Loucy (cell line): ENCODE data around the gene NOL6.

Source experiments
- H2AFZ ChIP-seq: fragments of 200-600 bp; sonication (generic); 2 replicates; pipeline ENCODE4 v1.6.0; 2016; ENCODE audit warnings: antibody characterized with exemption, mild to moderate bottlenecking, low read length, moderate library complexity
- H3F3A ChIP-seq: fragments of 200-600 bp; 2 replicates; pipeline ENCODE4 v1.6.0; 2016; ENCODE audit warnings: antibody characterized with exemption, low read depth, mild to moderate bottlenecking
- H3K27me3 ChIP-seq: fragments of 200-600 bp; sonication (generic); 2 replicates; pipeline ENCODE4 v1.6.1; 2014; ENCODE audit warnings: low read length, mild to moderate bottlenecking; ENCODE audit not compliant: insufficient read depth, poor library complexity, severe bottlenecking
- H3K36me3 ChIP-seq: fragments of 200-600 bp; sonication (generic); 2 replicates; pipeline ENCODE4 v1.6.1; 2016; ENCODE audit warnings: low read length; ENCODE audit not compliant: insufficient read depth
- H3K4me1 ChIP-seq: fragments of 200-600 bp; sonication (generic); 2 replicates; pipeline ENCODE4 v1.5.1; 2014; ENCODE audit warnings: low read length, mild to moderate bottlenecking; ENCODE audit not compliant: insufficient read depth, poor library complexity, severe bottlenecking
- H3K4me2 ChIP-seq: fragments of 200-600 bp; sonication (generic); 2 replicates; pipeline ENCODE4 v1.6.0; 2014; ENCODE audit warnings: antibody characterized with exemption, low read length, low read depth, mild to moderate bottlenecking; ENCODE audit not compliant: poor library complexity, severe bottlenecking
- H3K4me3 ChIP-seq: fragments of 200-600 bp; sonication (generic); 2 replicates; pipeline ENCODE4 v1.5.1; 2014; ENCODE audit warnings: low read length, mild to moderate bottlenecking, mixed read lengths; ENCODE audit not compliant: poor library complexity, severe bottlenecking
- H3K79me2 ChIP-seq: fragments of 200-600 bp; sonication (generic); 2 replicates; pipeline ENCODE4 v1.6.1; 2014; ENCODE audit warnings: low read length; ENCODE audit not compliant: insufficient read depth
- H3K9ac ChIP-seq: fragments of 200-600 bp; sonication (generic); 2 replicates; pipeline ENCODE4 v1.6.0; 2014; ENCODE audit warnings: mild to moderate bottlenecking, low read depth, low read length, moderate library complexity; ENCODE audit not compliant: poor library complexity, severe bottlenecking
- H3K9me2 ChIP-seq: fragments of 200-600 bp; sonication (generic); replicated peaks from 2 replicates; pipeline ENCODE4 v1.6.1; 2016; ENCODE audit warnings: low read depth, low read length, mixed read lengths
- H3K9me3 ChIP-seq: fragments of 200-600 bp; sonication (generic); 2 replicates; pipeline ENCODE4 v1.6.1; 2014; ENCODE audit warnings: mild to moderate bottlenecking, antibody characterized with exemption, low read length, low read depth; ENCODE audit not compliant: insufficient read depth
- H4K20me1 ChIP-seq: fragments of 200-600 bp; sonication (generic); 2 replicates; pipeline ENCODE4 v1.6.0; 2014; ENCODE audit warnings: antibody characterized with exemption, low read length, mild to moderate bottlenecking; ENCODE audit not compliant: insufficient read depth, poor library complexity, severe bottlenecking
- CTCF ChIP-seq: fragments of 200-600 bp; sonication (generic); conservative IDR thresholded peaks from 2 replicates; pipeline ENCODE4 v1.5.1; 2014; ENCODE audit warnings: mild to moderate bottlenecking, antibody characterized with exemption, low read length
- EZH2phosphoT487 ChIP-seq: fragments of 200-600 bp; IDR thresholded peaks from 2 replicates; pipeline ENCODE4 v1.6.1; 2018; ENCODE audit warnings: antibody characterized with exemption, mild to moderate bottlenecking, moderate library complexity, borderline replicate concordance

The NOL6 gene

GRCh38 chr9:33472171-33472880, 1.4 kb downstream of the NOL6 start:
- Histone ChIP-seq H3F3A (no peaks in the 10 kb centered on the region), H3K4me2 (peak overlapping the region; percentile 97), H3K9me3 (no peaks in the 10 kb centered on the region), H3K9me2 (no peaks in the 10 kb centered on the region), H3K4me1 (peaks cover 12% of the 10 kb centered on the region), H3K79me2 (peaks cover 32% of the 10 kb centered on the region), H4K20me1 (peaks cover 16% of the 10 kb centered on the region), H3K4me3 (peak overlapping the region; percentile 84), H2AFZ (no peak overlapping the region), H3K9ac (peak overlapping the region; percentile 78), H3K27me3 (no peaks in the 10 kb centered on the region), H3K36me3 (peaks cover 39% of the 10 kb centered on the region; the same call in 1 of the 2 replicates)
- TF ChIP-seq EZH2phosphoT487 (no peak), CTCF (no peak)

- peaks cover 32% of the 10 kb centered on the region for H3K79me2 ChIP-seq
- TF ChIP-seq CTCF (no peak), EZH2phosphoT487 (no peak)
- no peak overlapping the region for H2AFZ ChIP-seq
- peaks cover 12% of the 10 kb centered on the region for H3K4me1 ChIP-seq
- no peaks in the 10 kb centered on the region for H3K9me2 ChIP-seq
- H3K36me3 ChIP-seq = peaks cover 49% of the 10 kb centered on the region; the same call in 1 of the 2 replicates
- peak overlapping the region; percentile 78 for H3K9ac ChIP-seq
- peak overlapping the region; percentile 97 for H3K4me2 ChIP-seq
- no peaks in the 10 kb centered on the region for H3F3A ChIP-seq
- no peak overlapping the region for H3K4me3 ChIP-seq
- H3K27me3 ChIP-seq = no peaks in the 10 kb centered on the region
- H4K20me1 ChIP-seq = peaks cover 16% of the 10 kb centered on the region
- no peaks in the 10 kb centered on the region for H3K9me3 ChIP-seq
These were observed 2.4 kb downstream of the NOL6 start for GRCh38 chr9:33471361-33471760.

GRCh38 chr9:33469891-33470290, 3.8 kb downstream of the NOL6 start:
- Histone ChIP-seq H3K9me3 (no peaks in the 10 kb centered on the region), H3F3A (no peaks in the 10 kb centered on the region), H3K27me3 (no peaks in the 10 kb centered on the region), H3K4me2 (no peak overlapping the region), H3K9ac (no peak overlapping the region), H3K9me2 (no peaks in the 10 kb centered on the region), H3K36me3 (peaks cover 63% of the 10 kb centered on the region; the same call in 1 of the 2 replicates), H3K4me1 (peaks cover 12% of the 10 kb centered on the region), H3K79me2 (peaks cover 32% of the 10 kb centered on the region), H3K4me3 (no peak overlapping the region), H4K20me1 (peaks cover 16% of the 10 kb centered on the region), H2AFZ (no peak overlapping the region)
- TF ChIP-seq EZH2phosphoT487 (no peak), CTCF (no peak)
